ENCODE measurements around the gene ITGB7.
A peak's percentile ranks its signal among the peaks of the same experiment; 100 is the strongest.
"Not testable (repeated sequence)": the region's sequence is repeated elsewhere in the genome, so short reads cannot be mapped to it uniquely, and the experiment has no call there.

Gene ITGB7

DNA sequence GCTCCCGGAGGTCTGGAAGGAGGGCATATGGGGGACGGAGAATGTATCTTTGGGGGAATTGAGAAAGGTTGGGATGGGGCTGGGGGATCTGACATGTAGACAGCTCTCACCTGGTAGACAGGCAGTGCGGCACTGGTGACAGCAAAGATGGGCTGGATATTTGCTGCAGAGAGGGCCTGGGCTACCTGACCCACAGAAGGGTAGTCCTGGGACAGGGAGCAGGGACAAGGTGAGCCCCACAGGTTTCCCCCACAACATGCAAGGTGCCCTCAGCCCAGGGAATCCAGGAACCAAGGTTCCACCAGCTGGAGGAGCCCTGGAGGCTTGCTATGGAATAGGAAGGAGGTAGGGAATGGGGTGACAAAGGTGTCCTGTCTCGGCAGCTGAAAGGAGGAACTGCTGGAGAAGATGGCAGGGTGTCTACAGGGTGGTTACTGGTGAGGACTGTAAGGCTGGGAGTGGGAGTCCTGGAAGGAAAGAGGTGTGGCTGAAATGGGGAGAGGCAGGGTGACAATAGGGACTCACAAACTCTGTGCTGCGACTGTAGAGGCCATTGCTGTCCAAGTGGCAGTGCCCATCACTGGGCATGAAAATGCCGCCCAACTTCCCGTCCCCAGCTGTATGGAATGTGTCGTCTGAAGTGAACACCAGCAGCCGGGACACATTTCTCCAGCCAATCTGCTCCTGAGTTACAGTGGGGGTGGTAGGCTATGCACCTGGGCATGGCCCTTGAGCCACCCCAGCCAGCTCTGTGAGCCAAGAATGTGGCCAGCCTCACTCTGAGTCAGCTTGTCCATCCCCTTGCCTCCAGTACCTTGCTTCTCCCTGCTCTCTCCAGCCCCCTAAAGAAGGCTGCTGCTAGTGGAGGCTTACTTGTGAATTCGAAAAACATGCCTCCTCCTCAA, 11.3 kb downstream of the ITGB7 start:
- DNase-seq: no peak

DNA sequence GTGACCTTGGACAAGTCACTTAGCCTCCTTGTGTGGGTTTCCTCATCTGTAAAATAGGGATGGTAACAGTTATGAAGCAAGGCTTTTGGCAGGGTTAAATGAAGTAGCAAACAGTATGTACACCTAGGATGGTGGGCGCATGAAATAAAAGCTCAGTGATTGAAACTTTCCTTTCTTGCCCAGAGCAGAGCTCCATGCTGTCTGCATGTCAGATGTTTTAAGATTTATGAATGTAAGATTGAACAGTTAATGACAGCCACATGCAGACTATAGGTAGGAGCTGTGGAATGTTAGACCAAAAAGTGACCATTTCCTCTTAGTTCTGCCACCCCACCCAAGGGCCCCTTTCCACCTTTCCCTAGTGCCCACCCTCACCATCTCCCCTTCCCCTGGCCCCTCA, 12.1 kb downstream of the ITGB7 start:
- DNase-seq: no peak

DNA sequence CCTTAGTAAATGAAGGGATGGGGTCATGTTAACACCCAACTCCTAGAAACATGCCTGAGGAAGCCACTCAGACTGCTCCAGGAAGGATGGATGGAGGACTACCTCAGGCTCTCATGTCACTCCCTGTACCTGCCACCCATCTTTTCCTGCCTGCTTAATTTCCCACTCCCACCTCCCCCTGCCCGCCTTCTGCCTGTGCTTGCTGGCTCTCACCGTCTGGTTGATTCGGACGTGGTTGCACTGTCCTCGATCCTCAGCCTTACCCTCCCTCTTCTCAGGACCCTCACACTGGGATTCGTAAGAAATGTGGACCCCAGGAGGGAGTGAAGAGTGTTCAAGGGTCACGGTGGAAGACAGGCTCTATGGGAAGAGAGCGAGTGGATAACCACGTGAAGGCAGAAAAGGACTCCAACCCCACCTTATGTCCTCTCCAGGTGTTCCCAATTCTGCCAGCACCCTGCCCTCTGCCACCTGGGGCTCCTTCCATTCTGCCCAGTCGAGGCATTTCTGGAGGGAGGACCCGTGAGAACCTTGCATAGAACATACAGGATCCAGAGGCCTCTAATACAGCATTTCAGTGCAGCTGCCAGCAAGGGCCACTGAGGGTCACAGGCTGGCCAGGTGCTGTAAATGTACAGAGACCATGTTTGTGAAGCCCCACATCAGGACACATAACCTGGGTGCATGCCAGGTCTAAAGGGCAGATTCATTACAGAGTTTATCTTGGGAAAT, 12.9 kb downstream of the ITGB7 start:
- DNase-seq: no peak

DNA sequence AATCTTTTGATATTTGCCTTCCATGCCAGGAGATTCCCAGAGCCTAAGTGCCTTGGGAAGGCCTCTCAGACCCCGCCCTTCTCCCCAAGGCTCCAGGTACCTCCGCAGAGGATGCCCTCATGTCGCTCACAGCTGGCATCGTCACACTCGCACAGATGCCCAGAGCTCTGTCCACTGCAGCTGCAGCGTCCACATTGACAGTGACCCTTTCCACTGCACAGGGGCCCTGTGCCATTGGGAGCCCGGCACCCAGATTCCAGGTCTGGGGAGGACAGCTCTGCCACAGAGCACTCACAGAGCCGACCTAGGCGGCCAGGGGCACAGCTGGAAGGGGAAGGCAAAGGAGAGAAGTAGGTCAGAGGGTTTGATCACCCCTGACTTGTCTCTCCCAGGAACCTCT, 14.0 kb downstream of the ITGB7 start:
- no peak for DNase-seq

DNA sequence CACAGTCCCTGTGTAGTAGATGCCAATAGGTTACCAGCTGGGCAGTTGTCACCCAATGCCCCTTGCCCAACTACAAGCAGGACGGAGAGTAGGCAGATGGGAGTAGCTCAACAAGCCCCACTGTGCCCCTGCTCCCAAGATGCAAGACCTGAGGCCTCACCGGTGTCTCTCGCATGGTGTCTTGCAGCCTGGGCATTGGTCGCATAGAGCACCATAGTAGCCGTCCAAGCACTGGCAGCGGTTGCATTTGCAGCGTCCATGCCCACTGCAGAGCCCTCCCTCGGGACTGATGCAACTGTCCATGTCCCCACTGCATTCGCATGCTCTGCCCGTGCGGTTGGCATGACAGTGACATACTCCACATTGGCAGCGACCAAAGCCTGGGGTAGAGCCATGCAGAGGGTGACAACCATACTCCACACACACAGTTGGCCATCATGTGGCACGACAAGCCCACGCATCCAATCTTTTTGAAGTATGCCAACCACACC, 14.5 kb downstream of the ITGB7 start:
- DNase-seq: no peak

DNA sequence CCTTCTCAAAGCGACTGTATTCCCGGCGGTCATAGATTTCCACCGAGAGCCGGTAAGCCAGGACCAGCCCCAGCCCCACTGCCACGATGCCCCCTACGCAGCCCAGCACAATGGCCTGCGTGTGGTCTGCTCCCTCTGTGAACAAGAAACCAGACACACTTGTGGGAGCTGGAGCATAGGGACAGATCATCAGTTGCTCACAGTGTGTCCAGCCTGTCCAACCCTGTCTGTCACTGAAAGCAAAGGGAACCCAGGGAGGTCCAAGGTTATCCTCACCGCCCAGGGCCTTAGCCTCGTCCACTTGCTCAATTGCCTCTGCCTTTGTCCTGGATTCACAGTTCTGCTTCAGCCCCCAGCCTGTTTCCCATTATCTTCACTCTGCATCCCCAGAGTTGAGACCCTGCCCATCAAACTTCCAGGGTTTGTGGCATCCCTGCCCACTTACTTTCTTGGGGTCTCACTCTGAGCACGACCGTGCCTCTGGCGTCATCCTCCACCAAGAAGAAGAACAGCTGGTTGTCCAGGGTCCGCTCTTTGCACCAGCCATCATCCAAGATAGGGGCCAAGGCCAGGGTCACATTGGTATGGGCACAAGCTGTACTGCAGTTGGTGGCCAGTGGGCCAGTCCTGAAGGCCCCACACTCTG, 15.0 kb downstream of the ITGB7 start:
- DNase-seq: no peak

DNA sequence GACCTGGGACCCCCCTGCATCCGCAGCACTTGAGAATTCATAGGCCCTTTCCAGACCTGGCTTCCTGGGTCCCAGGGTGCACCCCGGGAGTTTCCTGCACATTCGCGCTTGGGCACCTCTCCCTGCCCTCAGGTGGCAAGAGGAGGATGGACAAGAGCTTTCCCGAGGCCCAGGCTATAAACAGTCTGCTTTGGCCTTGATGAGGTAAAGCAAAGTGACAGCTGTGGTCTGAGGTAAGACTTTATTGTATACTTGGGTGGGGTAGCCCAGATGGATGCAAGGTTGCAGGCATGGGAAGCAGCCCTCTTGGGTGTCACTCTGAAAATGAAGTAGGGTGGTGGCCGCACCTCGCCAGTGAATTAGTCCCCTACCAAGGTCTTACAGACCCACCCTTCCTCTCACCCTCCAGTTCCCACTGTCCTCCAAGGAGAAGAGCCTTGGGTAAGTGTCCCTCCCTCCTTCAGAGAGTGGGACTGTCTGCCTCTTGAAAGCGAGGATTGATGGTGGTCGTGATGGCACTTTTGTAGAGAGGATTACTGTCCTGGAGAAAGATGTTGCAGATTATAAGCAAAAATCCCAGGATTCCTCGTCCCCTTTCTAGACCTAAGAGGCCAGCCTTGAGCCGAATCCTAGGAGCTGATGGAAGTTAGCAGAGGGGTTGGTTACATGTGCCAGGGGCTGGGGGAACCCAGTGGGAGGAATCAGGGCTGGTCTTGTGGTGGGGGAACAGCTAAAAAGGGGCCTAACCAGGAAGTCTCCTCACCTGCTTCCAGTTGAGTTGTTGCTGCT, 15.8 kb downstream of the ITGB7 start:
- DNase-seq: no peak

DNA sequence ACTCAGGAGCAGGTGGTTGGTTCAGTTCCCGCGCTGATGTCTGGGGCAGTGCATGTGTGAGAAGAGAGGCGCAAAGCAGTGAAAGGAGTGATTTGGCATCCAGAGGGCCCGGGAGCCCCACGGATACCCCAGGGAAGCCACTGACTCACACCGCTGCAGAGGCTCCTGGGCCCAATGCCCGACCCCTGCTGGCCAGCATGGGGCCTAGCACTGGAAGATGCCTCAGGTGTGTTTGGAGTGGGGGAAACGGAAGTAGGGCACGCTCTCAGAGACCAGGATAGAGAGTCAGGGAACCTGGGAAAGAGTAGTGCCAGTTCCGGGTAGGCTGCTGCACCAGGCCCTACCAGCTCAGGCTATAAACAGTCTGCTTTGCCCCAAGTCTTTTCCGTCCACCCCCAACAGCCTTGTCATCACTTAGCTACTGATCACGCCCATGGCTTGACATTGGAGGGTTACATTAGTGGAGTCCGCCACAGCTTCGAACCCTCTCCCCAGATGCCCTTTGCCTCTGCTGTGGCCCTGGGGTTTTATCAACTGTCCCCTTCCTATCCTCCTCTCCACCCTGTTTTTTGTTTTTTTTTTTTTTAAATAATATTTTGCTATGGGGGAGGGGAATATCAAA, 16.8 kb downstream of the ITGB7 start:
- DNase-seq: peak; percentile 50

DNA sequence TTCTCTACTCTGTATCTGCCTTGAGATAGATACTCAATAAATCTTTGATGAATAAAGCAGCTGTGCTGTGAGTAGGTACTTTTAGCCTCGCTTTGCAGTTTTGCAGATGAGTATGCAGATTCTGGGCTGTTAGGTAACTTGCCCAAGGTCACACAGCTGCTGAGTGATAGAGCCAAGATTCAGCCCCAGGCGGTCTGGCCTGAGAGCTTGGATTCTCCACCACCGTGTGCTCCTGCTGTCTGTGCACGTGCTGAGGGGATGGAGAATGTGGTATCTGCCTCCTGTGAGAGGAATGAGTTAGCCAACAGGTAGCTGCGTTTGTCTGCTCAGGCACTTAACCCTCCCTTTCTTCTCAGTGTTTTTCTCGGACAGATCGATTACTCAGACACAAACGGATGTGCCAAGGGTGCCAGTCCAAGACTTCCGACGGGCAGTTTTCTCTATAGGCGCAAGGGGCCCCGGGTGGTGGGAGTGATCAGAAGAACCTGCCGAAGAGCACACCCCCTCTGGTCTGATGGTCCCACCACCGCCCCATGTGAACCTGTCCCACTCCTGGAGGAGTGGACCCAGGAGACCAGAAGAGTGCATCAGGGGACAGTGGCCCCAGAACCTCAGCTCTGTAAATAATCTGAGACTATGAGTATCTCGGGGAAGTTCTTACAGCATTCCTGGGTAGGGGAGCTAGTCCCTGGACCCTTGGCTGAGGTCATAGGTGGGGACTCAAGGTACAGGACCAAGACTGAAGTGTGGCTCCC, 19.7 kb downstream of the ITGB7 start:
- DNase-seq: no peak

DNA sequence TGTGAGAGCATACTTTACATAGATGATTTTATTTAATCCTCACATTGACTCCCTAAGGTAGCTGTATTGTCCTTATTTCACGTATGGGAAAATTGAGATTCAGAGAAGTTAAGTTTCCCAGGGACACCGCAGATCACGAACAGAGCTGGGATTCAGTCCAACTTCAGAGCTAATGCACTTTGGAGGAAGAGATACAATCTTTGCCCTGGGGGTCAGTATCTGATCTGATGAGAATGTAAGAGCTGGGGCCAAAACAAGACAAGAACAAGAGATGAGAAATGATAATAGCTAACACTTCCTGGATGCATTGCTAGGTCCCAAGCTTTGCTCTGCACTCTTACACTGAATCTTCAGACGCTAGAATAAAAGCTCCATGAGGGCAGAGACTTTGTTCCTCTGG, 20.3 kb downstream of the ITGB7 start:
- DNase-seq: no peak

DNA sequence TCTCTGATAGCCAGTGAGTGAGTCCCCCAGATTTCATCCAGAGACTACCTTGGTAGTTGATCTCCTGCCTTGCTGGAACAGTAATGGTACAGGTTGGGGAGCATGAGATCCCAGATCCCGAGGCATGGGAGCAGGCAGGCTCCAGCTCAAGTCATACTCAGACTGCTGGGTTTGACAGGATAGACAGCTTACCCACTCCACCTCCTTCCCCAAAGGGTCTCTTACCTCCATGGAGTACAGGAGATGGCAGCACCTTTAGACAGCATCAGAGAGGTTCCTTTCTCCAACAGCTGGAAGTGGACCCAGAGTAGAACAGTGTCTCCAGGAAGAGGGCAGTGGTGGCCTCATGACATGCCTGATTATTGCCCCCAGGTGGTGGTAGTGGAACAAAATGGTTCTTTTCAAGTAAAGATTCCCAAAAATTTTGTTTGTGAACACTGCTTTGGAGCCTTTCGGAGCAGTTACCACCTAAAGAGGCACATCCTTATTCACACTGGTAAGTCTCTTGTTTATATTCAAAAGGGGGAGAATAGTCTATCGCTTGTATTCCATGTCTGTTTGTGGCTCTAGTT, 21.4 kb downstream of the ITGB7 start:
- no peak for DNase-seq

DNA sequence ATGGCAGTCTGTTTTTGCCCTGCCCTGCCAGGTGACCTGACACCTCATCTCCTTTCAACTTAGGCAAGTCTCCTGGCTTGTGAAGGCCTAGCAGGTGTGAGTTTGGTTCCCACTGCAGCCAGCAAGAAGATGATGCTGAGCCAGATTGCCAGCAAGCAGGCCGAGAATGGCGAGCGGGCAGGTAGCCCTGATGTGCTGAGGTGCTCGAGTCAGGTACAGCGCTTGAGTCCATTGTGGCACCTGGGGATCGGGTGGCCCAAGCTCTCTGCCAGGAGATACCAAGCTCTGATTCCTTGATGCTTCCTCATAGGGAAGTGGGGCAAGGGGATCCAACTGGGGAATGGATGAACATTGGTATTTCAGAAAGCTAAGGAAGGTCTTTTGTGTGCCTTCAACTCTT, 22.2 kb downstream of the ITGB7 start:
- no peak for DNase-seq

DNA sequence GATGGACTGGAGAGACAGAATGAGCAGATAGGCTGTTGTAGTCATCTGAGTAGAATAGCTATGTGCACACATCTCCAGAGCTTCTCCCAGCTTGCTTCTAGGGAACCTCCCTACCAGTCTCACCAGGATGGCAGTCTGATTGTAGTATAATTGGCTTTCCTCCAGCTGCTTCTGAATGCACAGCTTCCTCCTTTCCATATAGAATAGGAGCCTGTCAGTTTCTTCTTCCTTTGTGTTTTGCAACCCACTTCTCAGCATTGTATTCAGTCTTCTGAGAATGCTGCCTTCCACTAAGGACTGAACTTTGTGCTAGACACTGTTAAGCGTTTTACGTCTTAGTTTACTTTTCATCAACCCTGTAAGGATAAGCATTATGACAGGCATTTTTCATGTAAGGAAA, 24.1 kb downstream of the ITGB7 start:
- no peak for DNase-seq

DNA sequence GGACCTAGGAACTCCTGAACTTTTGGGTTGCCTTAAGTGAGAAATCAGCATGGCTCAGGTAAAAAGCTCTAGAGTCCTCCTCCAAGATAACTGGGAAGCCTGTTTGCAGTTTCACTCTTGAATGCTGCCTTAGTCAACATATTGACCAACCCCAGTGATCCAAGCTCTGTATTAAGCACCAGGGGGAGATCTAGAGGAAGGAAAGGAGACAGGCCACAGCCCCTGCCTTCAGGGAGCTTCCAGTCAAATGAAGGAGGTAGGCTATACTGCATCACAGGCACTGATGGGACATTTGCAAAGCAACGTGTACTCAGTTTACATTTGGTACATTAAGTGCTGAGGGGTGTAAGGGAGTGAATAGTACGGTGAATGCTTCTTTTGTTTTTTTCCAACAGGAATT, 25.1 kb downstream of the ITGB7 start:
- DNase-seq: no peak

DNA sequence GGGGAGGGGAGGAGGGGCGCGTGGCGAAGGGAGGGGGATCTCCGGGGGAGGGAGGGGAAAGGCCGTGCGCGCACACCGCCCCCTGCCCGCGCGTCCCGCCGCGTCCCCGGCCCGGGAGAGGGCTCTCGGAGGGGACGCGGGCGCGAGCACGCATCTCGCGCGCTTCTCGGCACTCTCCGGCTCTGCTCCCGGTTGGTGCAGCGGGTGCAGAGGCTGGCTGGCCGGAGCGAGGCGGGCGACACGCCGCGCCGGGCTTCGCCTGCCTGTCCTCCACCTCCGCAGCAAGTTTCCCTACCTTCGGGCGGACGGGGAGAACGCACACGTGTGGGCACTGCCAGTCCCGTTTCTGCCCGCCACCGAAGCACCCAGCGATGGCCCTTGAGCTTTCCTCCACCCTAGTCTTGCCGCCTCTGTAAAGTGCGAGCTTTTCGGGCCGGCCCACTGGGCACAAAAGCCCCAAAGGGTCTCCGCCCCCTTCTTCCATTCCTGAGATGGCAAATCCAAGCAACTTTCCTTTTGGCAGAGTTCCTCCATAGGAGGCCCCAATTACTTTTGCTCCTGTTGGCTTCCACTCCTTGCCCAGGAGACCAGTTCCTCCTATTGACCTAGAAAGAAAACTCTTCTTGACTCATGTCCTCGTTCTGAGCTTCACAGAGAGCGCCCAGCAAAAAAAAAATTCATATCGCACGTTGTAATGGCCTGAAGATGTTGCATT, 26.0 kb downstream of the ITGB7 start:
- DNase-seq: peak; percentile 72

DNA sequence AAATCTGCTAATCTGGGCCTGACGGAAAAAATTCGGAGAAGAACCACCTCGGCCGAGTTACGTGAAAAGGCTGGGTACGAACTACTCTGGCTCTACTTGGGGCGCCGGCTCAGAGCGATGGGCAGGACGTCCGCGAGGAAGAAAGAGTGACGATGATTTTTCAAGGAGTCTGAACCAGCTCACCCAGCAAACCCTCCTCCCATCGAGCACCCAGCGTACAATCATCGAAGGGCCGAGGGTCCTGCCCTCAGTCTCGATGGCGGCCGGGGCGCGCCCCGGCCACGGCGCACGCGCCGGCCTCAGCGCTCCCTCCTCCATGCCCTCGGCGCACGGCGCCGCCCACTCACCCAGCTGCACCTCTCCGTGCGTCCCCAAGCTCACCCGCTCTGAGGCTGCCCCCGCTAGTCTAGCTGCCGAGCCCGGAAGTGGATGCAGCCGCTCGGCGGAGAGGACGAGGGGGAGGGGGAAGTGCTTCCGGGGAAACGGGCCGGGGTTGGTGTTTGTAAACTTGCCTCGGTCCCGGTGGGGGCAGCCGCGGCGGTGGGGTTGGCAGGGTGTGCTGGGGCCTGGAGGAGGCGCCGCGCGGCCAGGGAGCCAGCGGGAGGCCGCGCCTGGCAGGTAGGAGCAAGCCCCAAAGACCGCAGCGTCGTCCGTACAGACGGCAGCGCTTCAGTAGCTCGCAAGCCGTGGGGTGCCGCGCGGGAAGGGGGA, 26.7 kb downstream of the ITGB7 start, which contains the start of the genes CSAD and ZNF740:
CSAD (minus strand) TSS at position 706 of the 711 bp plus-strand sequence. CDS start 7,455 bp downstream, outside the sequence.
ZNF740 (plus strand) TSS at position 503 of the 711 bp plus-strand sequence. CDS start 1,262 bp downstream, outside the sequence.
- peak; percentile 98 for DNase-seq

DNA sequence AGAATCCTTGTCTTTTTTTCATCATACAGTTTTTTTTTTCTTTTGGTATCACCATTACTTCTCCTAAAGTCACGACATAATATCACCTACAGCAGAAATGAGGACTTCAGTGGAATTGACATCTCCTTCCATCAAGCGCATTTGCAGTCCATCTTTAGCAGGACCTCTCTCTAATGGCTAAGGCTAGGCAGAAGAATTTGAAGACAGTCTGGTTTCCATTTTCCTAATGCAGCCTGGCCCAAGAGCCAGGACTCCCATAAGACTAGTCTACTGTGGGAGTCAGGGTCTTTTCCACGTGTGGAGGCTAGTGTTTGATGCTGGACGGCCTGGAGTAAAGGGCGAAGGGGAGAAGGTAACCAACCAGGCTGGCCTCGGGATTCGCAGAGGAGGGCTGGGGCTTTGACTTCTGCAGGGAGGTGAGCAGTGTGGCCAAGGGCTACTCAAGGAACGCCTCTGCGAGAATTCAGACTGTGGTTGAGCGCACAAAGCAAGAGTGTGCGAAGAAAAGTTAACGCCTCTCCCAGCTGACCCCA, 27.3 kb downstream of the ITGB7 start:
- no peak for DNase-seq

DNA sequence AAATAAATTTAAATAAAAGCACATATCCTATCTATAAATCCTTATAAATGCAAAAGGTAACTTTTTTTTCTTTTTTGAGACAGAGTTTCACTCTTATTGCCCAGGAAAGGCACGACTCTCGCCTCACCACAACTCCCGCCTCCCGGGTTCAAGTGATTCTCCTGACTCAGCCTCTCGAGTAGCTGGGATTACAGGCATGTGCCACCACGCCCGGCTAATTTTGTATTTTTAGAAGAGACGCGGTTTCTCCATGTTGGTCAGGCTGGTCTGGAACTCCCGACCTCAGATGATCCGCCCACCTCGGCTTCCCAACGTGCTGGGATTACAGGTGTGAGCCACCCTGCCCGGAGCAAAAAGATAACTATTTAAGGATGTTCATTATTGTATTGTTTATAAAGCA, 28.2 kb downstream of the ITGB7 start:
- DNase-seq: not testable (repeated sequence)

DNA sequence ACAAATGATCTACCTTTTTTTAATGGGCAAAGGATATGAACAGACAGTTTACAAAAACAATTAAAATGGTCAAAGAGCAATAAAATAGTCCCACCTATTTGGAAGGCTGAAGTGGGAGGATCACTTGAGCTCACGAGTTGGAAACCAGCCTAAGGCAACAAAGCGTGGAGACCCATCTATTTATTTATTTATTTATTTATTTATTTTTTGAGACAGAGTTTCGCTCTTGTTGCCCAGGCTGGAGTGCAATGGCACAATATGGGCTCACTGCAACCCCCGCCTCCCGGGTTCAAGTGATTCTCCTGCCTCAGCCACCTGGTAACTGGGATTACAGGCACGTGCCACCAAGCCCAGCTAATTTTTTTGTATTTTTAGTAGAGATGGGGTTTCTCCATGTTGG, 29.6 kb downstream of the ITGB7 start:
- DNase-seq: not testable (repeated sequence)
